HFFc6 (cell line): ENCODE measurements around the gene GATAD2B. TPM values are rescaled to one million over a fixed set of nuclear protein-coding genes. Genes with fewer than 3 reads are reported as not detected.

Experiments used
- DNase-seq: peaks from one replicate; pipeline ENCODE4 v3.0.0-alpha.2; 2018
- H3K27ac Mint-ChIP-seq: 2 replicates; pipeline ENCODE4 v1.8.0; 2020; ENCODE audit warnings: mild to moderate bottlenecking, mixed read lengths
- H3K27me3 Mint-ChIP-seq: 2 replicates; pipeline ENCODE4 v1.8.0; 2021; ENCODE audit warnings: mild to moderate bottlenecking, moderate library complexity, mixed read lengths; ENCODE audit not compliant: insufficient read depth
- H3K36me3 Mint-ChIP-seq: 2 replicates; pipeline ENCODE4 v1.8.0; 2021; ENCODE audit warnings: low read depth, mixed read lengths
- H3K4me1 Mint-ChIP-seq: 2 replicates; pipeline ENCODE4 v1.8.0; 2020; ENCODE audit warnings: low read depth, mixed read lengths
- H3K4me3 Mint-ChIP-seq: 2 replicates; pipeline ENCODE4 v1.8.0; 2020; ENCODE audit warnings: mild to moderate bottlenecking, moderate library complexity, mixed read lengths
- H3K9me3 Mint-ChIP-seq: 2 replicates; pipeline ENCODE4 v1.8.0; 2020; ENCODE audit warnings: mild to moderate bottlenecking, mixed read lengths
- total RNA-seq, 6 experiments: library from RNA; stranded (reverse); fragmentation: NEBNext Ultra II Directional; extraction: Animal tissue kit (Norgen Biotek cat#: 25700); gene quantifications; 2 replicates in 1 of 6; 3 replicates in 5 of 6; pipeline ENCODE4 v1.2.3, GENCODE V29; 2021
- TF ChIP-seq, protein P1 (sequence below): fragments of 200-600 bp; sonication (generic); IDR thresholded peaks from 2 replicates; pipeline ENCODE4 v1.5.0; 2021; ENCODE audit warnings: antibody characterized with exemption, mild to moderate bottlenecking

Gene GATAD2B
- total RNA-seq, 6 experiments from 2014 or later: 29.3 to 40.9 (median 38.4) TPM

DNA sequence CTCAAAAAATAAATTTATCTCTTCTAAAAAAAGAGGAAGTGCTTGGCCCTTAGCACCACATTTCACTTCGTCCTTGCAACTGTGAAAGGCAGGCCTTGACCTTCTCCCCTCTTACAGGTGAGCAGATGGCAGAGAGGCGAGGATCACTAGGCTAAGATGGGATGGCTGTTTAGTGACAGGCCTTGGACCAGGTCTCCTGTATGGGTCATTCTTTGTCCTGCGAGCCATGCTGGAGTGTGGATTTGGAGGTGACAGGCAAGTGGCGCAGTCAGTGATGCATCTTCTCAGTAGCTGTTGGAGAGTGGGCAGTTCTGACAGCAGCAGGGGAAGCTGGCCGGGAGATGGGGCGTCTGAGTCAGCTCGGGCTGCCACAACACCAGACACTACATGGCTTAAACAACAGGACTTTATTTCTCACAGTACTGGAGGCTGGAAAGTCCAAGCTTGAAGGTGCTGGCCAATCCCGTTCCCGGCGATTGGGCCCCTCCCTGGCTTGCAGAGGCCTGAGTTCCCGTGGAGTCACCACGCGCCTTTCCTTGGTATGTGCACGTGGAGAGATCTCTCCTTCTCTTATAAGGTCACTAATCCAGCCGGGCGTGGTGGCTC lies 131.0 kb downstream of the GATAD2B start:
- DNase-seq: peak; percentile 41
- Mint-ChIP-seq H3K36me3 (no peaks in the 10 kb centered on the region), H3K4me3 (peak overlapping the region; percentile 82), H3K27ac (peak overlapping the region; percentile 95), H3K9me3 (no peaks in the 10 kb centered on the region), H3K4me1 (peaks cover 23% of the 10 kb centered on the region), H3K27me3 (peaks cover 3% of the 10 kb centered on the region)
- TF ChIP-seq, protein P1, sequence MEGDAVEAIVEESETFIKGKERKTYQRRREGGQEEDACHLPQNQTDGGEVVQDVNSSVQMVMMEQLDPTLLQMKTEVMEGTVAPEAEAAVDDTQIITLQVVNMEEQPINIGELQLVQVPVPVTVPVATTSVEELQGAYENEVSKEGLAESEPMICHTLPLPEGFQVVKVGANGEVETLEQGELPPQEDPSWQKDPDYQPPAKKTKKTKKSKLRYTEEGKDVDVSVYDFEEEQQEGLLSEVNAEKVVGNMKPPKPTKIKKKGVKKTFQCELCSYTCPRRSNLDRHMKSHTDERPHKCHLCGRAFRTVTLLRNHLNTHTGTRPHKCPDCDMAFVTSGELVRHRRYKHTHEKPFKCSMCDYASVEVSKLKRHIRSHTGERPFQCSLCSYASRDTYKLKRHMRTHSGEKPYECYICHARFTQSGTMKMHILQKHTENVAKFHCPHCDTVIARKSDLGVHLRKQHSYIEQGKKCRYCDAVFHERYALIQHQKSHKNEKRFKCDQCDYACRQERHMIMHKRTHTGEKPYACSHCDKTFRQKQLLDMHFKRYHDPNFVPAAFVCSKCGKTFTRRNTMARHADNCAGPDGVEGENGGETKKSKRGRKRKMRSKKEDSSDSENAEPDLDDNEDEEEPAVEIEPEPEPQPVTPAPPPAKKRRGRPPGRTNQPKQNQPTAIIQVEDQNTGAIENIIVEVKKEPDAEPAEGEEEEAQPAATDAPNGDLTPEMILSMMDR: no peak

DNA sequence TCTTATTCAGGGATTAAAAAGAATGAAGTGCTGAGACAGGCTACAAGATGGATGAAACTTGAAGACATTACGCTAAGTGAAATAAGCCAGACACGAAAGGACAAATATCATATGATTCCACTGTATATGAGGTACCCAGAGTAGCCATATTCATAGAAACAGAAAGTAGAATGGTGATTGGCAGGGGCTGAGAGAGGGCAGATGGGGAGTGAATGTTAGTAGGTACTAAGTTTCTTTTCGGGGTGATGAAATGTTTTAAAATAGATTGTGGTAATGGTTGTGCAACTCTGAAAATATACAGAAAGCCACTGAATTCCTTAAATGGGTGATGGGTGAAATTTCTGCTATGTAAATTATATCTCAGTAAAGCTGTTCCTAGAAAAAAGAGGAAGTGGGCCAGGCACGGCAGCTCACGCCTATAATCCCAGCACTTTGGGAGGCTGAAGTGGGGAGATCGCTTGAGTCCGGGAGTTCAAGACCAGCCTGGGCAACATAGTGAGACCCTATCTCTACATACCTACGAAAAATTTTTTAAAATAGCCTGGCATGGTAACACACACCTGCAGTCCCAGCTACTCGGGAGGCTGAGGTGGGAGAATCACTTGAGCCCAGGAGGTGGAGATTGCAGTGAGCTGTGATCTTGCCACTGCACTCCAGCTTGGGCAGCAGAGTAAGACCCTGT lies 131.7 kb downstream of the GATAD2B start:
- peaks cover 3% of the 10 kb centered on the region for H3K27me3 Mint-ChIP-seq
- peak; percentile 88 for DNase-seq
- peak overlapping the region; percentile 82 for H3K4me3 Mint-ChIP-seq
- TF ChIP-seq, protein P1: no peak
- no peaks in the 10 kb centered on the region for H3K9me3 Mint-ChIP-seq
- no peaks in the 10 kb centered on the region for H3K36me3 Mint-ChIP-seq
- H3K27ac Mint-ChIP-seq: peak overlapping the region; percentile 95
- peaks cover 23% of the 10 kb centered on the region for H3K4me1 Mint-ChIP-seq

DNA sequence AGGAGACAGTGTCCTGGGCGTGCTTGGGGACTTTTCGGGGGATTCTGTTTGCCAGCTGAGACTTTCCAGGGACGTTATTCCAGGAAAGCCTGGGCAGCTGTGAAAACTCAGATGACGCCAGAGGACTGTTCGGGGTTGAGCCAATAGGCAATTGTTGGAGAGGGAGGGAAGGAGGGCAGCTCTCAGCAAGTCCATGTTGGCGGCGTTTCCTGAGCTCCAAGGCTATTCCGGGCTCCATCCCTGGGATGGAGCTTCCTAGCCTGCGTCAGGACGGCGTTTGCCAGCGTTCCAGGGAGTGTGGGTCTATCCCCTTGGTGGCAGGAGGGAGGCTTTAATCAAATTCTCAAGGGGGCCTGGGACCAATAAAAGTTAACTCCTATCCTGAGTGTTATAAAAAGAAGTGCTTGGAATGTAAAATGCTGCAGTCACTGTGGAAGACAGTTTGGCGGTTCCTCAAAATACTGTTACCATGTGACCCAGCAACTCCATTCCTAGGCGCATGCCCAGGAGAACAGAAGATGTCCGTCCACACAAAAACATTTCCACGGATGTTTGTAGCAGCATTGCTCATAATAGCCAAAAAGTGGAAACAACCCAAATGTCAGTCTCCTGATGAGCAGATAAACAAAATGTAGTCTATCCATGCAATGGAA lies 132.3 kb downstream of the GATAD2B start:
- H3K4me3 Mint-ChIP-seq: peak overlapping the region; percentile 82
- peaks cover 23% of the 10 kb centered on the region for H3K4me1 Mint-ChIP-seq
- TF ChIP-seq, protein P1: no peak
- H3K36me3 Mint-ChIP-seq: no peaks in the 10 kb centered on the region
- DNase-seq: peak; percentile 48
- H3K27ac Mint-ChIP-seq: peak overlapping the region; percentile 95
- no peaks in the 10 kb centered on the region for H3K9me3 Mint-ChIP-seq
- peaks cover 3% of the 10 kb centered on the region for H3K27me3 Mint-ChIP-seq

DNA sequence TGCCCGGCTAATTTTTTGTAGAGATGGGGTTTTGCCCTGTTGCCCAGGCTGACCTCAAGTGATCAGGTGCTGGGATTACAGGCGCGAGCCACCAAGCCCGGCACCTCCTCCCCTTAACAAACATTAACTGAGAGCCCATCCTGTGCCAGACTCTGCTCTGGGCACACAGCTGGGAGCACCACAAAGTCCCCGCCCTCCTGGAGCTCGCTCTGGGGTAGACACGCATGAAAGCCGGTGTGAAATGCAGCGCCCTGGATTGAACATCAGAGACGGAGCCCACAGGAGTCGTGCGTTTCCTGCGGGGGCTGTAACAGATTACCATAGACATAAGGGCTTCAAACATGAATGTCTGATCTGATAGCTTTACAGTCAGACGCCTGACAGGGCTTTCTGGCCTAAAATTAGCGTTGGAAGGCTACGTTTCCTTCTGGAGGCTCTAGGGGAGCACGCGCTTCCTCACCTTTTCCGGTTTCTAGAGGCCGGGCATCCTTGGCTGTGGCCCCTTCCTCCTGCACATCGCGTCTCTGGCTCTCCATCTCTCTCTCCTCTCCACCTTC lies 133.2 kb downstream of the GATAD2B start:
- Mint-ChIP-seq H3K4me1 (peaks cover 23% of the 10 kb centered on the region), H3K27me3 (peaks cover 3% of the 10 kb centered on the region), H3K36me3 (no peaks in the 10 kb centered on the region), H3K9me3 (no peaks in the 10 kb centered on the region), H3K27ac (peak overlapping the region; percentile 95; the same call in 1 of the 2 replicates), H3K4me3 (no peak overlapping the region)
- TF ChIP-seq, protein P1: no peak
- no peak for DNase-seq

DNA sequence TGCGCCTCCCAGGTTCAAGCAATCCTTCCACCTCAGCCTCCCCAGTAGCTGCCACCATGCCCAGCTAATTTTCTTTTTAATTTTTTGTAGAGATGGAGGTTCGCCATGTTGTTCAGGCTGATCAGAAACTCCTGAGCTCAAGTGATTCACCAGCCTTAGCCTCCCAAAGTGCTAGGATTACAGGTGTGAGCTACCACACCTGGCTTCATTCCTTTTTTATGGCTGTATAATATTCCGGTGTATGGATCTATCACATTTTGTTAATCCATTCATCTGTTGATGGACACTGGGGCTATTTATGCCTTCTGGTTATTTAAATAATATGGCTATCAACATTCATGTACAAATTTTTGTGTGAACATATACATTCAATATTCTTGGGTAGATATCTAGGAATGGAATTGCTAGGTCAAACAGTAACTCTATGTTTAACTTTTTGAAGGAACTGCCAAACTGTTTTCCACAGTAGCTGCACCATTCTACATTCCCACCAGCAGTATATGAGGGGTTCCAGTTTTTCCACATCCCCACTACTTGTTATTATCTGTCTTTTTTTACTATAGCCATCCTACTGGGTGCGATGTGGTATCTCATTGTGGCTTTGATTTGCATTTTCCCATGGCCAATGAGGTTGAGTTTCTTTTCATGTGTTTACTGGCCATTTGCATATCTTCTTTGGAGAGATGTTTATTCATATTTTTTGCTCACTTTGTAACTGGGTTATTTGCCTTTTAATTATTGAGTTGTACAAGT lies 136.6 kb downstream of the GATAD2B start:
- TF ChIP-seq, protein P1: no peak
- DNase-seq: no peak
- H3K9me3 Mint-ChIP-seq: no peaks in the 10 kb centered on the region
- peaks cover 3% of the 10 kb centered on the region; the same call in 1 of the 2 replicates for H3K27me3 Mint-ChIP-seq
- H3K27ac Mint-ChIP-seq: no peak overlapping the region
- no peaks in the 10 kb centered on the region for H3K36me3 Mint-ChIP-seq
- H3K4me3 Mint-ChIP-seq: no peak overlapping the region
- H3K4me1 Mint-ChIP-seq: peaks cover 21% of the 10 kb centered on the region
